ENCODE measurements around the gene SLFNL1.

- TF ChIP-seq CTCF (IDR thresholded peaks at IDR 0.05) (no peak), EZH2 (IDR thresholded peaks at IDR 0.05; ENCODE audit: borderline replicate concordance, insufficient read depth, low read depth, low read length, poor library complexity, severe bottlenecking) (no peak)
These were observed 27.0 kb upstream of the SLFNL1 start for GRCh38 chr1:41048540-41048939.

Measured in B cell (primary cell).